Stimulated activated CD4-positive, alpha-beta T cell treated with anti-CD3 and anti-CD28 coated beads, Interleukin-12 subunit alpha, Interleukin-12 subunit beta, amount 100 ng/mL, for 48 hours (primary cell): ENCODE measurements around the gene PAX6.
A peak's percentile ranks its signal among the peaks of the same experiment; 100 is the strongest.

Source experiments
- DNase-seq, 3 donors: peaks; one replicate each; pipeline ENCODE4 v3.0.0-alpha.2; 2020; ENCODE audit warnings: low read depth in 2 of 3, low spot score in 1 of 3

PAX6 gene

DNA sequence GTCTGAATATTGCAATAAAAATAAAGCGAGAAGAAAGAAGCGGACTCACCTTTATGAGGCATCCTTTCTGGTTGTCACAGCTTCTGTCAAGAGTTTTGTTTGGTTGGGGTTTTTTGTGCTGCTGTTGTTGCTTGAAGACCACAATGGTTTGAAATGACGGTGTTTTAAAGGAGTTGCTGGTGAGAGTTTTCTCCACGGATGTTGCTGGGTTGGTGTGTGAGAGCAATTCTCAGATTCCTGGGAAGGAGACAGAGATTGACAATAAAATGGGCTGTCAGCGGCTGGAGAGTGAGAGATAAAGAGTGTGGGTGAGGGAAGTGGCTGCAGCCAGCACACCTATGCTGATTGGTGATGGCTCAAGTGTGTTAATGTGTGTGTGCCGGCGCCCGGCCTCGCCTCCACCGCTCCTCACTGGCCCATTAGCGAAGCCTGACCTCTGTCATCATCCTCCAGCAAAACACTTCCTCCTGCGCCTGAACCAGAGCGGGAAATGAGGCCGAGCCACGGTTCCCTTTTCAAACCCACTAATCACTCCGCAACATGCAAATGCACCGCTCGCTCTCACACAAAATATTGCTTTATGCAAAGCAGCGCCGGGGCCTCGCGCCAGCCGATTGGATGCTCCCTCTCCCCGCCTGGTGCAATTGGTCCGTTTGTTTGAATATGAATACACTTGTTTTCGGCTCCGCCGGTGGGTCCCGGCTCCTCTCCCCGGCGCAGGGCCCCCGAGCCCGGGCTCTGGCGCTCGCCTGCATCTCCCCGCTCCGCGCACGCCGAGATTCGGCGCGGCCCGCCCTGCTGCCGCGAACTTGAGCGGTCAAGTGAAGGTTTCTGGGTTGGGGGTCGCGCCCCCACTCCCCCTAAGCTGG lies at the start of gene PAX6:
Gene PAX6, minus strand, starts transcription at position 544 of the 869 bp plus-strand sequence. CDS start 4,911 bp downstream, outside the sequence.
- peak in 1 of 3 donors; percentile 24 for DNase-seq

DNA sequence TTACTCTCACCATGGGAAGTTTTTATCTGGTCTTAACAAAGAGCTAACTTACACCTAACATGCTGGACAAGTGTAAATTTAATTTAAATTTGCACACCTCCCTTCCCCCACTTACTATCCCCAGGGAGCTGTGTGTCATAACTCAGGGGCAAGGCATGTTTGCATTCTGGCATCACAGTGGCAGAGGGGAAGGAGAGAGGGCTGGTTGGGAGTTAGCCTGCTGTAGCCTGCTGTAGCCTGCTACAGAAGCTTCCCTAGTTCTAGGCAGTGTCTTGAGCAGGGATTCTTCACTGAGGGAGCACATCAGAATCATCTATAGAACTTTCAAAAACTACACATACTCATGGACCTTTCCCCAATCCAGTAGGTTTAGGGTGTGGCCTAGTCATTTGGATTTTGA lies 49.3 kb upstream of the PAX6 start:
- no peak for DNase-seq

DNA sequence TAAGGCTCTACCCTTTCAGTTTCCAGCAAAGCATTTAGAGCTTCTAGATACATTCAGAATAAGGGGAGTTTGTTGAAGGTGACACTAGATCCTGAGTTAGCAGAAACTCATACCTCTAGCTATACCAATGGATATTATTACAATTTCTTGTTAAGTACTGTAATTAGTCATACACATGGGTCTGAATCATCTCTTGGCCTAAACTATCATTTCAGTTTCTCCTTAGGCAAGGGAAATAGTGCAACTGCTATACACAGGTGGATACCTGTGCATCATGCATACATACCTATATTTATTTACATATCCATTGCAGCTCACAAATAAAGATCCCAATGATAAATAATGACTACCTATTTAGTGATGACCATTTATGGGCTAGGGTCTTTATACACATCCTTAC lies 45.1 kb upstream of the PAX6 start:
- DNase-seq, result no peak

DNA sequence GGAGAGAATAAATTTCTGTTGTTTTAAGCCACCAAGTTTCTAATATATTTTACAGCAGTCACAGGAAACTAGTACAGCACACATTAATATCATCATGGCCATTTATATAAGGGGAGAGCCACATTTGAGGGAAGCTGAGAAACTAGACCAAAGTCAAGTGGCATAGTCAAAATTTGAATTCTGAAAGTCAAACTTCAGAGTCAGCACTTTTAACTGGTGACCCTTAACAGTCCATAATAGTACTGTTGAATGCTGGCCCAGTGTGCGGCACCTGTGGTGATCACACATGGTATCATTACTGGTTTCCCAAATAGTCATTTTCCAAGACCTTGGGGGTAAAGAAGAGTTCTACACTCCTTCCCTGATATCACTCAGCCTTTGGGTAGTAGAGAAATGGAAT lies 44.3 kb upstream of the PAX6 start:
- no peak for DNase-seq

DNA sequence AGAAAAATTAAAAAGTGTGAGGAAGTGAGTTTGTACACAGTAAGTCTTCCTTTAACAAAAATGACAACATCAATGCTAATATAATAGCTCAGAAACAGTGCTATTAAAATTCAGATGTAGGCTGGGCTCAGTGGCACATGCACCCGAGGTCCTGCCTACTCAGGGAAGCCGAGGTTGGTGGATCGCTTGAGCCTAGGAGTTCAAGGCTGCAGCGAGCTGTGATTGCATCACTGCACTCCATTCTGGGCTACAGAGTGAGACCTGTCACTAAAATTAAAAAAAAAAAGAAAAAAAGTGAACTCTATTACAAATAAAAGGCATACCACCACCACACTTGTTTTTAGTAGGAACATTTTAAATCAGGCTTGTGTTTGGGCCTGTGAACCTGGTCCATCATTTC lies 39.2 kb upstream of the PAX6 start:
- no peak for DNase-seq

DNA sequence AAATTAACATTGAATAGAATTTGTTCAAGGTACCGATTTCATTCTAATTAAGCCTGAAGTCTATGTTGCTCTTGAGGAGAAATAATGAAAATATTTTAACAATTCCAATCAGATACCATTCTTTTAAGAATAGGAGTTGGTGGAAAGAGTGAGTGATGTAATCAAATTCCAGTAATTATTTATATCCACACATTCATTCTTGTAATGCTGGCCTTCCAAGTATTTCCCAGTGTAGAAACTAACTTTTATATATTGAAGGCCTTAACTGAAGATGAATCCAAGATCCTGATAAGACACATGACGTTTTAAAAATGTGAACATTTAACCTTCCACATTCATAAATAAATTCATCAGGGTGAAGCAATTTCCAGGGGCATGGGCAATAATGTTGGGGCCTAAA lies 36.6 kb upstream of the PAX6 start:
- DNase-seq, result no peak

DNA sequence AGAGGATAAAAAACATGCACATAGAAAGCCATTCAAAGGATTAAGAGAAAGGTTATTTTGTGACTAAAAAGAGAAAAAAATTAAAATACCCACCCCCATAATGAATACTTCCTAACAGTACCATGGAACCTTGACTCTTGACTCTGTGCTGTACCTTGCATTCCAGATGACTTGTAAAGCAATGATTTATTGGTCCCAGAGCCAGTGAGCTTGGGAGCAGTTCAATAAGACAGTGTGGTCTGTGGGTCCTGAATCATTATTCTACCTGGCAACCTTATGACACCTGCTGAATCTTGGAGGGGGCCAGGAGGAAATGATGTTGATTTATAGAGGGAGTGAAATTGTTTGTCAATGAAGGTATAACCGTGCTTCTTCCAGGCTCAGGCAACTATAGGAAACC lies 34.2 kb upstream of the PAX6 start:
- no peak for DNase-seq

DNA sequence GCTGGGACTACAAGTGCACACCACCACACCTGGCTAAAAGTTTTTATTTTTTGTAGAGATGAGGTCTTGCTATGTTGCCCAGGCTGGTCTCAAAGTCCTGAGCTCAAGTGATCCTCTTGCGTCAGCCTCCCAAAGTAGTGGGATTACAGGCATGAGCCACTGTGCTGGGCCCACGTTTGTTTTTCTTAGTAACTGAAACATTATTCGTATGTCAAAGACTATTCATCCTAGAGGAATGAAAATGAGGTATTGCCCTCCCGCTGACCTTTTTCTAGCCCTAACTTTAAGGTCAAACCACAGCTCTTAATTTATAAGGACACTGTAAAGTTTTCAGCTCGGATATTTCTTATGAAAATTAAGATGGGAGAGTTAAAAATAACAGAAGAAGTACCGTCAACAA lies 33.2 kb upstream of the PAX6 start:
- DNase-seq, result no peak

DNA sequence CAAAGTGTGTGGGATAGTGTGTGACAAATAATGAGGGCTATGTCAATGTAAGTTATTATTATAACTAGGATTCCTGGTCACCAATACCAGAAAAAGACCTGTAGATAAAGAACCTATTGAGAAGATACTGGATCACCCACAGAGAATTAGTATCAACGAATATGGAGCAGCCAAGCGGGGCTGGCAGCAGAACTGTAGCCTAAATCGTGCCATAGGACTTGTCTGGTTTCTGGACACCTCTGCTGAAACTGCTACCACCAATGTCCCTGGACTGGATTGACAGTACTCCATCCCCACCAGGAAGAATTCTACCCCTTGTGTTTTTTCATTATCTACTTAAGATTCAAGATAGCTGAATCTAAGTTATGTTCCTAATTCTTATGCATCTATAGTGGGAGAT lies 30.3 kb upstream of the PAX6 start:
- DNase-seq, result no peak

DNA sequence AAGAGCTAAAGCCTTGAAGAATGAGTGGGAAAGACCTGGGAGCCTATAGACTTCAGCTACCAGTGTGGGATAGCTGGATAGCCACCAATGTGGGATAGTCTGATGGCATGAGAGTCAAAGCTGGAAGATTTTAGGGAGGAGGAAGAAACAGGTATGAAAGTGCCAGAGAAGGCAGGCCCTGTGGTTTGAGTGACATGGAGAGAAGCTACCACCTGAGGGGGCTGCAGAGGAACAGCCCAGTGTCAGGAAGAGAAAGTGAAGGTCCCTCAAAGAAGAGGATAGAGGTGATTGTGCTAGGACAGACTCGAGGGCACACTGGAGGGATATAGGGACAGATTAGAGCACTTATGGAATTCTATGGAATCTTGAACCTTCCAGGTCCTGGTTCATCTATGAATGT lies 23.1 kb upstream of the PAX6 start:
- no peak for DNase-seq

DNA sequence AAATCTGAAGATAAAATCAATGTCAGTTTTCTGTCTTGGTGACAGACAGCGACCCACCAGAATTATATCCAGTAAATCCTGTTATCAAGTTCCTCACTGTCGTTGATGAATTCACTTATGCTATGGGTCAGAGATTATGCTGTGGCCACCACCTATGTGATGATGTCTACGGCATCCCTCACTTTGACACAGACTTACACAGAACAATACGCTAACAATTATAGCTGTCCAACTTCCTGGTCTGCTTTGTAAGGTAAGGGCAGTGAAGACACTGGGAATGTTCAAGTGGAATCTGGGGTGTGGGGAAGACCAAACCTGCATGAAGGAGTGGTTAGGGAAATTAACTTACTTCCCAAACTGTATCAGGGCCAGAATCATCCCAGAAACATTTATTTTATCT lies 19.3 kb upstream of the PAX6 start:
- DNase-seq, result no peak

DNA sequence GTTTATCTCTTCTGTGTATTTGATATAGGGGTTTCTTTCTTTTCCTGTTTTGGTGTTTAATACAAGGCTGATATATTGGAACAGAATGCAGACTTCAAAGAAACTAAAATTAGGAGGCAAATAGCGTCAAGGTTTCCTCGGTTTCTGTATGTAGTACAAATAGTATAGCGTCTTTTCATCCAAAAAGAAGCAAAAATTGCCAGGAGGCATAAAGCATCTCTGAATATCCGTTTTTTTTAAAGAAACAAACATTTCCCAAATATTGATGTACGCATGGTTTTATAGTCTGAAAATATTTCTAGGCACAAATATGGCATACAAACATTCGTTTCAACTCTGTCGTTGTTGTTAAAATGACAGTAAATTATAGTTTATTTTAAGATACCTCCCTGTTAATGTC lies 17.1 kb upstream of the PAX6 start:
- no peak for DNase-seq

DNA sequence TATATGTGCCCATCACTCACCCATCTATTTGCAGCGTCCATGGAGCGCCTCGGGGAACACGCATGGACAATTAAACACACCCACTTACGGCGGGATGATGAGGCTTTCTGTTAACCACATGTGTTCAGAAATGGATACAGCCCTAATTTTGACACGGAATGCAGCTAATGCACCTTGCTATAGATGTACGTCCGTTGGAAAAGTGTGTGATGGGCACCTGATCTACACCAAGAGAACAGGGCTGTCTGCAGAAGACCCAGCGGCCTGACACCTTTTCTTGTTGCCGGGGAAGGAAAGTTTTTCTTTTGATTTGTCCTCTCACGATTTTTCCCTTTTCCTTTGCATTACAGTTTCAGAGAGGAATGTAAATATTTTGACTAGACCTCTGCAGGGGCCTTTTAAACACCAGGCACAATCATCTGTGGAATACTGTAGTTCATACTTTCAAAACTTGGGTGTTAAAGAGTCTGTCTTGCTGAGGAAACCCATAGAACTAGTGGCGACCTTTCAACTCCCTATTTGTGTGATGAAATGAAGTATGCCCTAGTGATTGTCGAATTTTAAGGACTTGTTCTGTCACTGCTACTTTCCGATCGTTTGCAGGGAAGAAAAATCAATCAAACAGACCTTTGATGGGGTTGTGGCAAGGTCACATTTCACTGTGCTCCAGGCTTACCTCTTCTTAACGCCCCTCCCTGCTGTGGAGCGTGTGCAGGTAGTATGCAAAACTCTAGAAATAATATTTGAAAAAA lies 16.5 kb upstream of the PAX6 start:
- DNase-seq, result no peak

DNA sequence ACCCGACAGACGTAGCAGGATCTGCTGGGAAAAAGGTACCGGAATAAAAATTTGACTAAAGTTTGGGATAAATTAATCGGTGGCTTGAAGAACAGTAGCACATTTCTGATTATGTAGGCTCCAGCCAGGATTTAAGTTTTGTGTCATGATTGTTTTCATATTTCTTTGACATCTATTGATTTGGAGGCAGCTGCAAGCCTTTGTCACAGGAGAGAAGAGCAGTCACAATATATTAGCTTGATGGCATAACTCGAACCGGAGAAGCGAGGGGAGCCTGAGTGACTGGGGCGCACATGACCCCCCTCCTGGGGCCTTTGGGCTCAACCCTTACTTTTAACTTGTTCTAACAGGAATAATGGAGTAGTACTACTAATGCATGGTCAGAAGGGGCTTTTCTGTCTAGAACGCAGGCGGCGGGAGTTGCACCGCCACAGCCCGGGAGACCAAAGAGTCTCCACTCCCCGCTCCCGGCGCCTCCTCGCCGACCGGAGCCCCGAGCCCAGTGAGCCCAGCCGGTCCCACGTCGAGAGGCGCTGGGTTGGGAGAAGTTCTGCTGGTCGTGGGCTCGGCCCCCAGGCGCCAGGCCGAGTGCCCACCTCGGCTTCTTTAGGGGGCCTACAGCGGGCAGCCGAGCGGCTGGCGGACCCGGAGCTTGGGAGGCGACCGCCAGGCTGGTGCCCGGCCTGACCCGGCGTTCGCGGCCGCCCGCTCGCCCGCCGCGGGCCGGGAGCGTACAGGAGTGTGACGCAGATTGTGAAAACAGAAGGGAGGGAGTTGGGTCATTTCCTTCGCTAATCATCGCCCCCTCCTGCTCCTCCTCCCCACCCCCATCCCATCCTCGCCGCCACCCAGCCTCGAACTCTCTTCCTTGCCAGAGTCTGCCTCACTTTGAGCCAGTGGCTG lies 15.7 kb upstream of the PAX6 start:
- DNase-seq, result no peak

DNA sequence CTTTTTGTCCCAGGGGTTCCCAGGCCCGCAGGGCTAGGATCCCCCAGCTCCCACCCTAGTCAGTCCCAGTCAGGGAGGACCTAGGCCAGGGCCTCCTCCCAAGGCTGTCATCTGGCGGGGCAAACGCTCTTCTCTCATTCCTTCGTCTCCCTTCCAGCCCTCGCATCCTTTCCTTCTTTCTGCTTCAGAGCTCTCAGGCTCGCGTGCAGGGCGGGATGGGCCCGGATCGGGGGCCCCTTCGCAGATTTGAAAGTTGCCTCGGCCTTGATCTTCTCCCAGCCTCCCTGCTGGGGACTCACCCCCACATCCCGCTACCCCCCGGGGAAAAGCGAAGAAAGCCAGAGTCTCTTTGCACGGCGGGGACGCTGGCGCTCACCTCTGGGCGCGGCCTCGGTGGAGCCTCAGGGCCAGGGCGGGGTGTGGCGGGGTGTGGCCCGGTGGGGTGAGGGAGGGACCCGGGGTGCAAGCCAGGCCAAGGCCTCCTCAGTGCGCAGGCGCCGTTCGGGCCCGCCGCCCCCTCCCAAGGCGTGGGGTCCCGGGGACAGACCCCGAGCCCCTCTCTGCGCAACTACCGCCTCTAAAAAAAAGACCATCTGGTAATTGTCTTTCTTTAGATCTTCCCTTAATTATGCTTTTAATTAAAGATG lies 14.8 kb upstream of the PAX6 start:
- no peak for DNase-seq

DNA sequence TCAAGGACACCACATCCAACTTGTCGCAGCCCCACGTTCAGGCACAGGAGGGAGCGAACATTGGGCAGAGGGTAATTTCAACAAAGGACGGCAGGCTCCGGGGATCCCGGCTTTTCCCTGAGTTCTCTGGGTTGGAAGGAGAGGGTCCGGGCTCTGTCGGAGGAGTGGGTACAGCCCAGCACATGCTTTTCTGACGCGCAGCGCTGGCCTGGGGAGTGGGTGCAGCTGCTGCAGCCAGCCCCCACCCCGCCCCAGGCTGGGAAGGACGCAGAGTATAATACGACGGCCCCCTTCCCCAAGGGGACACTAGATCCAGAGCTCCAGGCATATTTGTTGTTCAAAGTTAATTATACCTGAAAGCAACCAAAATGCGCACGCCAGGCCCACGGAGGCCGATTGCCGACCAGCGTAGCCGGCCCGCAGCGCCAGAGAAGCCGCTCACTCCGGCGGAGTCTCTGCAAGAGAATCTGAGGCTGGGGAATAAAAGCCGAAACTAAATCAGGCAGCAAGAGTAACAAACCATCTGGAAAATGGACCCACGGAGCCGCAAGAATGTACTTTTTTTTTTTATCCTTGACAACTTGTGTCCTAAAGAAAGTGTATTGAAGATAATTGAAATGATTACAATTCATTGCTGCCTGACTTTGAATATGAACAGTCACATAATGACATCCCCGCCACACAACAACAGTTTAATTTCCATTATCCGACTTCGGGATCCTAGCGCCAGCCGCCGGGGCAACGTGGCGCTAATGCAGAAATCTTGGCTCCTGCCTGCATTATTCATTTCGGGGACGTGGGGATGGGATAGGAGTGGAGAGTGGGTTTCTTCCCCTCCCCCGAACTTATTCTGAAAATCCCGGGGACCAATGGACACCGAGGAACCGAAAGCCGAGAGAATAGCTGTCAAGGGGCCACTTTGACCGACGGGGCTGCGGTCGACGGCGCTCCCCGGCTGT lies 14.0 kb upstream of the PAX6 start:
- DNase-seq, result no peak

DNA sequence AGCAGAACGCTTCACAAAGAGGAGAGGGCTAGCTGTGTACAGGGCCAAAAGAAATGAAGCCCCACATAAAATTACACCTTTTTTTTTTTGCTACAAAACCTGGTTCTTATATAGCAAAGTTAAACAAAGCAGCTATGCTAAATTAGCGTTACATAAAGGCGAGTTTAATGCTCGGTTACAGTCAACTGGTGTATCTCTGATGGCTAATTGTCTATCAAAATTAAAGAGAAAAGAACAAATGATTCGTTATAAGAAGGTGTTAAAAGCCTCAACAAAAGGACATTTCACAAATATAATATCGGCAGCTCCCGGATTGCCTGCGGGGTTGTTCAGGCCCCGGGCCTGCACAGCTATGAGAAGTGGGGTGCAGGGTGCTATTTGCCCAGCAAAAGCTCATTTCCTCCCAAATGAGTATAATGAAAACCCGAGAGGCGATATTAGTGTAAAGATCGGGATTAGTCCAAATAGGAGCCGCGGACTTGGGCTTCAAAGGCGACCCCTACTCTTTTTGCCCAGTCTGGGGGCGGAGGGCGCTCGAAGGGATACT lies 13.3 kb upstream of the PAX6 start:
- DNase-seq, result no peak

DNA sequence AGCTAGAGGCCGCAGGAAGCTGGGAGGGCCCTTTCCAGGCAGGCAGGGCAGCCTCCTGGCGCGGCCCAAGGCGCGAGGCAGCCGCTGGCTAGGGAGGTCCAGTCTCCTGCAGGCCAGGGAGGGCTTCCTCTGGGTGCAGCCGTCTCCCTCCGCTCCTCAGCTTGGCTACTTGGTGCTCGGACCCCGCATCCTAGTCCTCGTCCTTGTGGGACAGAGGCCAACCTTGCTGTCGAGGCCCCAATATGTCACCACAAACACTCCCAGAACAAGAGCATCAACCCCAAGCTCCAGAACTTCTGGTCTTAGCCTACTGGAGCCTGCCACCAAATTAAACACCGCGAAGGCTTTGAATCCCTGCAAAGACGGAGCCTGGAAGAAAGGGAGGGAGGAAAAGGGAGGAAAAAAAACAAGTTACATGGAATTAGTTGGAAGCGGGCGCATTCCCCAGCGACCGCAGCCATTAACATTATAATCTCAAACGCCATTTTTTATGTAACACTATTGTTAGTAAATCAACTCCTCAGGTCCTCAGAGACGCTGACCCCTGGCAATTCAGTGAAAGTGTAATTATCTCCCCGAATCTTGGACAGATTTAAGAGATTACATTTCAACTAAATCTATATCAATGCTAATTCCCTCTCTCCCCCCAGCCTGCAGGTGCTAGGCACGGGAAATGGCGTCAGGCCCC lies 12.7 kb upstream of the PAX6 start:
- no peak for DNase-seq
